Stimulated activated CD8-positive, alpha-beta memory T cell treated with anti-CD3 and anti-CD28 coated beads, Interleukin-7, amount 100 ng/mL, for 48 hours (primary cell): Measurements from ENCODE around the gene CCDC121.
"Not testable (repeated sequence)": the region's sequence is repeated elsewhere in the genome, so short reads cannot be mapped to it uniquely, and the experiment has no call there.

Source experiments
- DNase-seq, 2 donors: peaks; one replicate each; pipeline ENCODE4 v3.0.0-alpha.2; 2020; ENCODE audit warnings: low read depth in 1 of 2; ENCODE audit errors: extremely low read depth in 1 of 2

Gene CCDC121

DNA sequence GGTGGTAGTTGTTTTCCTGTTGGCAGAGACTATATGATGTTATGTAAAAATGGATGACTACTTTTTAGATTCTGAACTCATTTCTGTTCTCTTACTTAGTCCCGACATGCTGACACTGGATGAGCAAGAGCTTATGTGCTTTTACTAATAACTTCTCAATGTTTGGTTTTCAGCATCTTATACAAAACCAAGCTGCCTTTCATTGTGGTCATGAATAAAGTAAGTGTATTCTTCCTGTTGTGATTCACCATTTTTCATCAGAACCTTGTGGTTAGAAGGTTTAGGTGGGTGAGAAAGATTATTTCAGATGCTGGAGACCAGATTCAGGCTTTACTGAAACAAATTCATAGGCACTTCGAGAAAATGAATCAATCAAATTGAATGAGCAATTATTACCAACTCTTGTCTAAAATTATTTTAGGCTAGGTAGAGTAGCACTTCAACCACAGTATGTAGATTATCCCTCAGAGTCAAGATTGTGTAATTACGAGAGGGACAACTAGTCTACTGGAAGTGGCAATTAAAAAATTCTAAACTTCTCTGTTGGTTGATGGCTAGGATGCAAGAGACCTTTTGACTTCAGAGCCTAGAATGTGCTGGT lies 9.3 kb upstream of the CCDC121 start:
- no peak for DNase-seq

GRCh38 chr2:27636766-27637165 lies 8.0 kb upstream of the CCDC121 start:
- DNase-seq = no peak

GRCh38 chr2:27634291-27634690 lies 5.5 kb upstream of the CCDC121 start:
- DNase-seq = no peak

DNA sequence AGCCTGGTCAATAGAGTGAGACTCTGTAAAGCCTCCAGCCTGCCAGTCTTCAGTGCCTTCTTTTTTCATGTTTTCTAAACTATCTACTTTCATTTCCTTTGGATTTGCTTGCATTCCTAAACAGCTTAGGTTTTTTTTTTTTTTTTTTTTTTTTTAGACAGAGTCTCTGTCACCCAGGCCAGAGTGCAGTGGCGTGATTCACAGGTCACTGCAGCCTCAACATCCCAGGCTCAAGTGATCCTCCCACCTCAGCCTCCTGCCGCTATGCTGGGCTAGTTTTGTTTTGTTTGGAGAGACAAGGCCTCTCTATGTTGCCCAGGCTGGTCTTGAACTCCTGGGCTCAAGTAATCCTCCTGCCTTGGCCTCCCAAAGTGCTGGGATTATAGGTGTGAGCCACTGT lies 1.4 kb upstream of the CCDC121 start:
- not testable (repeated sequence) for DNase-seq

DNA sequence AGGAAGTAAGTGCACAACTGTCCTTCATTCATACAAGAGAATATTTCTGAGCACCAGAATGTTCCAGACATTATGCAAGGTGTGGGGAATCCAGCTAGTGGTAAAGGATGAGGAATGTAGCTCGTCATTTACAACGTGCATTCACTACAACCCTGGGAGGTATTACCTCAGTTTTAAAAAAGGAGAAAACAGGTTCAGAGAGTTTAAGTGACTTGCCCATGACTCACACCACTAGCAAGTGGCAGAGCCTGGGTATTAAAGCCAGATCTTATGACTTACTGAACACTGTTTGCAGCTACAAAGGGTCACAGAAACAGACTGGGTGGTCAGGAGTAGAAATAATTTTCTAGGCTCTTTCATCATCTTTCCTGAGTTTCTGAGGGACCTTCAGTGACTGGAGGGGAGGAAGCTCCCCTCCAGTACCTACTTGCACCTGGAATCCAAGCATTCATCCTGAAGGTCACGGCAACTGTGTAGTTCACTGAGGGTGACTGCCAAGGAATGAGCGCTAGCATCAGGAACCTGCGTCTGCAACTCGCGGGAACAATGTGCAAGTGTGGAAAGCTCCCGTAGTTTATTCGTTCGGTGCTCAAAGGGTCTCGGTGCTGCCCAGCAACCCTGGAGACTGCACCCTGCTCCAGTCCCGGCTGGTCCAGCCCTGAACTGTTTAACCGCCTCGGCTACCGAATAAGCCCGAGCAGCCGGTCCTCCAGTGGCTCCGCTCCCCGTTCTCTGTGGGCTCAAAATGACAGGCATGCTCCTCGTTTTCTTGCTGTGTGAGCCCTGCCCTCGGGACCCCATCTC lies 647 bp downstream of the CCDC121 start:
- DNase-seq = no peak

- DNase-seq = not testable (repeated sequence)
These were observed 1.9 kb downstream of the CCDC121 start for GRCh38 chr2:27626921-27627320.

DNA sequence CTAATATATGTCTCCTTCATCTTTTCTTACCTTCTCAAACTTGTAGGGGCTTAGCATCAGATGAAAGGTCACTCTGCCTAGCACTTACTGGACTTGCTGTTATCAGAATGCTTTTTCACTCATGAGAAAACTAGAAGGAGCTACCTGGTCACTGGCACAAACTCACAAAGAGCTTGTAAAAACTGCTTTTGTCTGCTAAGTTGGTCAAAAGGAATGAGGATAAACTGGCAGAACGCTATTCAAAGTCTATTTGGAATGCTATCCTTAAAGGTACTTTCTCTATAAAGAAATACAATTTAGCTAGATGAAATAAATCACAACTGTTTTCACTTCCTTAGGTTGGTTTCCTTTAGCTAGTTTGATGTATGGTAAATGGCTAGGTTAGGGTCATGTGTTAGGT lies 2.5 kb downstream of the CCDC121 start:
- DNase-seq = not testable (repeated sequence)

DNA sequence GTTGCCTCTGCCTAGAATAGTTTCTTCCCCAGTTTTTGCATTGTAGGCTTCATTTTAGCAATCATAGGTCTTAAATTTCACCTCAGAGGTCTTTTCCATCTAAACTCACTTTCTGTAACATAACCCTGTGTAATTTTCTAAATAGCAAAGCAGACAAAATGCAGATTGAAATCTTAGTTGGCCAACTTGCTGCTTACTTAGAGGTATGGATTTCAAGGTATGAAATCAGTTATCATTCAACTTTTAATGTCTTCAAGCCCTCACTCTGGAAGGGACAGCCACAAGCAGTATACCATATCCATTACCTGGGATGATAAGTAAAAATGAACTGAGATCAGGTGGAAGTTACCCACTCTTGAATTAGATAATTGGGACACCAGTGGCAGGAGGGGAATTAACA lies 3.9 kb downstream of the CCDC121 start:
- no peak for DNase-seq

- DNase-seq = no peak
These were observed 5.9 kb downstream of the CCDC121 start for GRCh38 chr2:27622921-27623384.

- no peak for DNase-seq
These were observed 7.3 kb downstream of the CCDC121 start for GRCh38 chr2:27621524-27621923.

GRCh38 chr2:27615316-27615715 lies 13.5 kb downstream of the CCDC121 start:
- no peak for DNase-seq

GRCh38 chr2:27613985-27614384 lies 14.8 kb downstream of the CCDC121 start:
- DNase-seq = no peak

DNA sequence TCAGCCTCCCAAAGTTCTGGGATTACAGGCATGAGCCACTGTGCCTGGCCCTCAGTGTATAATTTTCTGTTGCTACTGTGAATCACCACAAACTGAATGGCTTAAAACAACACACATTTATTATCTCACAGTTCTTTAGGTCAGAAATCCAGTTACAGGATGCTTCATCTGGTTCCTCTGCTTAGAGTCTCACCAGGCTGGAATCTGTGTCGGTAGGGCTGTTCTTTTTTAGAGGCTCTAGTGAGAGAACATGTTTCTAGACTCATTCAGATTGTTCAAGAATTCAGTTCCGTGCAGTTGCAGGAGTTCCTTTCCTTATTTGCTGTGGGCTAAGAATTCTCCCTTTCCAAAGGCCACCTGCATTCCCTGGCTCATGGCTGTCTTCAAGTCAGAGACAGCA lies 22.2 kb downstream of the CCDC121 start:
- no peak for DNase-seq

- no peak for DNase-seq
These were observed 32.2 kb downstream of the CCDC121 start for GRCh38 chr2:27596627-27597026.

DNA sequence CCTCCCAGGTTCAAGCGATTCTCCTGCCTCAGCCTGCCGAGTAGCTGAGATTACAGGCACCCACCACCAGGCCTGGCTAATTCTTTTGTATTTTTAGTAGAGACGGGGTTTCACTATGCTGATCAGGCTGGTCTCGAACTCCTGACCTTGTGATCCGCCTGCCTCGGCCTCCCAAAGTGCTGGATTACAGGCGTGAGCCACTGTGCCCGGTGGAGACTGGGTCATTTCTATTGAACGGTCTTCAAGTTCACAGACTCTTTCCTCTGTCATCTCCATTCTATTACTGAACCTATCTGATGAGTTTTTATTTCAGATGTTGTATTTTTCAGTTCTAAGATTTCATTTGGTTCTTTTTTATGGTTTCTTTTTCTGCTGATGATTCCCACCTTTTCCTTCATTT lies 33.4 kb downstream of the CCDC121 start:
- DNase-seq = not testable (repeated sequence)

DNA sequence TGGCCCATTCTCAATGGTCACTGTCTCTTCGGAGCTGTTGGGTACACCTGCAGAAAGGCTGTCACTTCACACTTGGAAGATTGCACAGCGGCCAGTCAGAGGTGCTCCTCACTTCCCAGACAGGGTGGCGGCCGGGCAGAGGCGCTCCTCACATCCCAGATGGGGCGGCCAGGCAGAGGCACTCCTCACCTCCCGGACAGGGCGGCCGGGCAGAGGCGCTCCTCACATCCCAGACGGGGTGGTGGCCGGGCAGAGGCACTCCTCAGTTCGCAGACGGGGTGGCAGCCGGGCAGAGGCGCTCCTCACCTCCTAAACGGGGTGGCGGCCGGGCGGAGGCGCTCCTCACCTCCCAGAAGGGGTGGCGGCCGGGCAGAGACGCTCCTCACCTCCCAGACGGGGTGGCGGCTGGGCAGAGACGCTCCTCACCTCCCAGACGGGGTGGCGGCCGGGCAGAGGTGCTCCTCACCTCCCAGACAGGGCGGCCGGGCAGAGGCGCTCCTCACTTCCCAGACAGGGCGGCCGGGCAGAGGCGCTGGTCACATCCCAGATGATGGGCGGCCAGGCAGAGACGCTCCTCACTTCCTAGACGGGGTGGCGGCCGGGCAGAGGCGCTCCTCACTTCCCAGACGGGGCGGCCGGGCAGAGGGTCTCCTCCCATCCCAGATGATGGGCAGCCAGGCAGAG lies 34.6 kb downstream of the CCDC121 start:
- DNase-seq = not testable (repeated sequence)

GRCh38 chr2:27593240-27593639 lies 35.6 kb downstream of the CCDC121 start:
- DNase-seq = no peak

- no peak for DNase-seq
These were observed 37.1 kb downstream of the CCDC121 start for GRCh38 chr2:27591745-27592144.

- no peak for DNase-seq
These were observed 40.5 kb downstream of the CCDC121 start for GRCh38 chr2:27588308-27588707.

- no peak for DNase-seq
These were observed 41.8 kb downstream of the CCDC121 start for GRCh38 chr2:27587025-27587424.

GRCh38 chr2:27584597-27584996 lies 44.2 kb downstream of the CCDC121 start:
- no peak for DNase-seq

DNA sequence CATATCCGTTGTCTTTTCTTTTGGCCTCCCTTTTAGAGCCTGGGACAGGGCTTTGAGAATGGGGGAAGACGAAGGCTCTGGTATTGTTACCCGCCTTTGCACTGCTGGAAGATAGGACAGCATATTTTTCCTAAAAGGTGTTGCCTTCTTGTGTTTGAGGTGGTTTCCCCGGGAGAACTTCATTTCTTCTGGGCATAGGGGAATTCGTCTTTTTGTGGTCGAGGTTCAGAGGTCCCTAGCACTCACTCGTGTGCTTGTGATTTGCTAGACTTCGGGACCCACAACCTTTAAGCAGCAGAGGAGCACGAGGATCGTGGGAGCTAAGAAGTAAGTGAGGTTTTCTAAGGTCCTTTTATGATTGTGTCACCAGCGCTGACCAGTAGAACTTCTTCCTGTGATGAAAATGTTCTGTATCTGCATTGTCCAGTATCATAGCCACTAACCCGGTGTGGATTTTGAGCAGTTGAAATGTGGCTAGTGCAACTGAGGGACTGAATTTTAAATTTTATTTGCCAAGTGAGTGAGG lies 45.4 kb downstream of the CCDC121 start:
- no peak for DNase-seq
